Occipital lobe (tissue), 2 donors: ENCODE measurements around the gene NAA38. TPM values are rescaled to one million over a fixed set of nuclear protein-coding genes. Genes with fewer than 3 reads are reported as not detected.

Experiments used
- DNase-seq: peaks from one replicate; lab custom pipeline; 2025; lab: John Stamatoyannopoulos, UW
- total RNA-seq: library from RNA; depleted of rRNA; stranded (reverse); fragments of >200 nt; gene quantifications from one replicate; pipeline ENCODE4 v1.2.3, GENCODE V29; 2014

The NAA38 gene, protein sequence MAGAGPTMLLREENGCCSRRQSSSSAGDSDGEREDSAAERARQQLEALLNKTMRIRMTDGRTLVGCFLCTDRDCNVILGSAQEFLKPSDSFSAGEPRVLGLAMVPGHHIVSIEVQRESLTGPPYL
- total RNA-seq: 20.1 TPM

DNA sequence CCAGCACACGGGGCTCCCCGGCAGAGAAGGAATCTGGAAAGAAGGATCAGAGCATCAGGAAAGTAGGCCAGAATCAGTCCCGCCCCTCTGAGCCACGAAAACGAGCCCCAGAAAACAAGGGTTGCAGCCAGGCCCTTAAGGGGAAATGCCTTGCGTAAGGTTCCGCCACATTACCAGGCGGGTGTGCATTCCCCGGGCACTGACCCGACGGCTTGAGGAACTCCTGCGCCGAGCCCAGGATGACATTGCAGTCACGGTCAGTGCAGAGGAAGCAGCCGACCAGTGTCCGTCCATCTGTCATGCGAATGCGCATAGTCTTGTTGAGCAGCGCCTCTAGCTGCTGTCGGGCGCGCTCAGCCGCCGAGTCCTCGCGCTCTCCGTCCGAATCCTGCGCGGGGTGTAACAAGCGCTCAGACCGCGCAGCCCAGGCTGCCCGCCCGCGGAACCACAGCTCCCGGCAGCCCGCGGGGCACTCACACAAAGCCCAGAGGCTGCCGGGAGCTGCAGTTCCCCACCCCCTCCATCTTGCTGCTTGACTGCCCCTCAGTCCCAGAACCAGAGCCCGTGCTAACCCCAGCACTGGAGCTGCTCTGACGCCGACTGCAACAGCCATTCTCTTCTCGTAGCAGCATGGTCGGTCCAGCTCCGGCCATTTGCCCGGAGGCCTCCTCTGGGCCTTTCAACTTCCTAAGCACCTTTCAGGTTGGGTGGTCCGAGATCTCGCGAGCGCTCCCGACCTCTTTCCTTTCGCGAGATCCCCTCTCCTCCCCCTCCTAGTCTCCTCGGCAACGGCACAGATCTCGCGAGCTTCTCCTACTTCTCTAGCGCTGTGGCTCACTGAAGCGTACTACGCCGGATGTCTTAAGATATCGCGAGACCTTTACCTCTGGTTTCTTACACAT lies at the start of gene NAA38:
TSS of gene NAA38 (minus strand) at position 749 of the 902 bp plus-strand sequence. CDS start at position 653, 96 bp downstream.
- peak; percentile 96 for DNase-seq

DNA sequence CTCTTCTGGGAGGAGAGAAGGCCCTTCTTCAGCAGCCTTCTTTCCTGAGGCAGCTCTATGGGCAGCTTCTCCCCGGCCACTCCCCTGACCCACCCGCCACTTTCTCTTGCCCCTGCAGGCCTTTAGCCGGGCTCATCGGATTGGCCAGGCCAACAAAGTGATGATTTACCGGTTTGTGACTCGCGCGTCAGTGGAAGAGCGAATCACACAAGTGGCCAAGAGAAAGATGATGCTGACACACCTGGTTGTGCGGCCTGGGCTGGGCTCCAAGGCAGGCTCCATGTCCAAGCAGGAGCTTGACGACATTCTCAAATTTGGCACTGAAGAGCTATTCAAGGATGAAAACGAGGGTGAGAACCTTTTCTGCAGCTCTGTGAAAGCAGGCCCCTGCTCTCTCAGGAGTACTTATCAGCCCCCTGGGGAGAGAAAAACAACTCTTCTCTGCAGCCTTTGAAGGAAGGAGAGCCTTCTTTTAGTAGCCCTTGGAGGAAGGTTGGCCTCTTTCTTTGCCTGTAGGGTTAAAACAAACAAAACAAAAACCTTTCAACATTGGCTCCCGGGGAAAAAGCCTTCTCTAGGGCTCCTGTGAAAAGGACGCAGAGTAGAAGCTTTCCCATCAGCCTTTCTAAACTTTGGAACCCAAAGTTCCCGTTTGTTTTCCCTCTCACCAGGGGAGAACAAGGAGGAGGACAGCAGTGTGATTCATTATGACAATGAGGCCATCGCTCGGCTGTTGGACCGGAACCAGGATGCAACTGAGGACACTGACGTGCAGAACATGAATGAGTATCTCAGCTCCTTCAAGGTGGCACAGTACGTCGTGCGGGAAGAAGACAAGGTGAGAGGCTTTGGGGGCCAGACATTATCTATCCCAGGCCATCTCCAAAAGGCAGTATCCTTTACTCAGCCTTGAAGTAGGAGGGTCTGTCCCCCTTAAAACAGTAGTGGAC lies 46.1 kb upstream of the NAA38 start:
- peak; percentile 14 for DNase-seq

DNA sequence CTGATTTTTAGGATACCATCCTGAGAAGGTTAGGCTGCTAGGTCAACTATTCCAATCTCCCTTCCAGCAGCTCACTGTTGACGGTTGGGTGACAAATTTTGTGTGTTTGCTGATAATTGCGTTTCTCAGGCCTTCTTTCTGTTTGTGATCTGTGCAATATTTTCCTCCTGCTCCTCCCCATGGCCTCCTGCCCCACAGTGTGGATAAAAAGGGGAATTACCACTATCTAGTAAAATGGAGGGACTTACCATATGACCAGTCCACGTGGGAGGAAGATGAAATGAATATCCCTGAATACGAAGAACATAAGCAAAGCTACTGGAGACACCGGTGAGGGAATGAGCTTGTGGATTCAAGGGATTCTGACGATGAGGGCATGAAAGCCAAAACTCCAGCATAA lies 40.4 kb upstream of the NAA38 start:
- DNase-seq: no peak

DNA sequence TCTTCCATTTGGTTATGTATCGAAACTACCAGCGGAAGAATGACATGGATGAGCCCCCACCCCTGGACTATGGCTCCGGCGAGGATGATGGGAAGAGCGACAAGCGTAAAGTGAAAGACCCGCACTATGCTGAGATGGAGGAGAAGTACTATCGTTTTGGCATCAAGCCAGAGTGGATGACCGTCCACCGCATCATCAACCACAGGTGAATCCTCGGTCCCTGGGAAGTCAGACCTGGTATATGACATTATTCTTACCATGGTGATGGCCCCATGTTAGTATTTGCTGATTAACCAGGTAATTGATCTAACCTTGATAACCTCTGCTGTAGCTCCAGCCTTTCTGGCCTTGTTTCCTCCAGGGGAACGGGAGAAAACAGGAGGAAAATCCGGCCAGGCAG lies 39.7 kb upstream of the NAA38 start:
- no peak for DNase-seq

DNA sequence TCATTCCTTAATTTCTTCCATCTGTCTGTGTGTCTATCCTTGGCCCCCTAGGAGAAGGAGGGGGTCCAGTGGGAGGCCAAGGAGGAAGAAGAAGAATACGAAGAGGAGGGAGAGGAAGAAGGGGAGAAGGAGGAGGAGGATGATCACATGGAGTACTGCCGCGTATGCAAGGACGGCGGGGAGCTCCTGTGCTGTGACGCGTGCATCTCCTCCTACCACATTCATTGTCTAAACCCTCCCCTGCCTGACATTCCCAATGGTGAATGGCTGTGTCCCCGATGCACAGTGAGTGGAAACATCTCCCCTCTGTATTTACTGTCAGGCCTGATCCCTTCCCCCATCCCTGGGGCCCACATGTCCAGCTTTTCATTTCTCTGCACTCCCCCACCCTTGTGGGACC lies 37.5 kb upstream of the NAA38 start:
- no peak for DNase-seq

DNA sequence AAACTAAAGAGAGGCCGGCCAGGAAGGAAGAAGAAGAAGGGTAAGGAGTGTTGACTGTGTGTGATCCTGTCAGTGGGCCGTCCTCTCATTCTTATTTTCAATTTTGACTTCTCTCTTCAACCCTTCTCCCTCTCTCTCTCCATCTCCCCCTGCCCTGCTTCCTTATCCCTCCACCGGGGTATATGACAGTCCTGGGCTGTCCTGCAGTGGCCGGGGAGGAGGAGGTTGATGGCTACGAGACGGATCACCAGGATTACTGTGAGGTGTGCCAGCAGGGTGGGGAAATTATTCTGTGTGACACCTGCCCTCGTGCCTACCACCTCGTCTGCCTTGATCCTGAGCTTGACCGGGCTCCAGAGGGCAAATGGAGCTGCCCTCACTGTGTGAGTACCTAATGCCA lies 36.9 kb upstream of the NAA38 start:
- no peak for DNase-seq

DNA sequence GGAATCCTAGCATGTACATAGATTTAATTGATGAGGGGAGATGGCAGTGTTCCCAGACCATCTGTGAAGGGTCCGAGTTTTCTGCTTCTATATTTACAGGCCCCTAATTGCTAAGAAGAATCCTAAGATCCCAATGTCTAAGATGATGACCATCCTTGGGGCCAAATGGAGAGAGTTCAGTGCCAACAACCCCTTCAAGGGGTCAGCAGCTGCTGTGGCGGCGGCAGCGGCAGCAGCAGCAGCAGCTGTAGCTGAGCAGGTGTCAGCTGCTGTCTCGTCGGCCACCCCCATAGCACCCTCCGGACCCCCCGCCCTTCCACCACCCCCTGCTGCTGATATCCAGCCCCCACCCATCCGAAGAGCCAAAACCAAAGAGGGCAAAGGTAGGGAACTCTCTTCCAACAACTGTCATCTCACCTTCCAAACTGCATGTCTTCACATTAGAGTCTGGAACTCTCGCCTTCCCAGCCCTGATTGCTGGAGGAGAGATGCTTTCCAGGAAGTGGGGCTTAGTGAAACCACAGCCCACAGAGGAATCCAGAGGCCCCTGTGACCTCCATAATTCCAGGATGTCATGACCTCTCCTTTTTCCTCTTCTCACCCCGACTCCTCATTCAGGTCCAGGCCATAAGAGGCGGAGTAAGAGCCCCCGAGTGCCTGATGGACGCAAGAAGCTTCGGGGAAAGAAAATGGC lies 36.0 kb upstream of the NAA38 start:
- DNase-seq: no peak

DNA sequence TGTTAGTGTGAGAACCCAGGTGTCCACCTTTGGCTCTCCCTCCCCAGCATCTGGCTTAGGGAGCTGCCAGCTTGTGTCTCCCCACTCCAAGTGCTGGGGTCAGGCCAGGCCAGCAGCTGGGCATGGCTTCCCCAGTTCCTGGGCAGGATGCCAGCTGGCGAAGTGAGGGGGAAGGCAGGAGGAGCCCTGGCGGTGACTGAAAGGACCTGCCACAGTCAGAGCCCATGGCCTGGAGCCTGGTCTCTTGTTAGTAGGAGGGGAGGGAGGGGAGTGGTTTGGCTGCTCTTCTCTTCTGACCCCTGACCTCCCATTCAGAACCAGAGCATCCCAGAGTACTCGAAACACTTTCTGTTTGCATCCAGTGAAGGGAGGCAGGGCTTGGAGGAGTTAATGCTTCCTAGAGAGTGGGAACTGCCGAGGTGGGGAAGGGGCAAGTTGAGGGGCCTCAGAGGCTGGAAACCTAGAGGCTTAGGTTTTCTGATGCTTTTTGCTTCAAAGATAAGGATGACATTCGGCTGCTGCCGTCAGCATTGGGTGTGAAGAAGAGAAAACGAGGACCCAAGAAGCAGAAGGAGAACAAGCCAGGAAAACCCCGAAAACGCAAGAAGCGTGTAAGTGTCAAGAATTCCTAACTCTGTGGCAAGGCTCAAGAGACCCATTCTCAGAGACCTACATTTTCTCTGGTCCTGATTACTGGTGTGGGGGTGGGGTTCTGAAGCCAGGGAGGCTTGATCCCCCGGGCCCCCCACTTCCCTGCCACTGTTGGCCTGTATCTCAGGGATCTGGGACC lies 32.0 kb upstream of the NAA38 start:
- peak; percentile 89 for DNase-seq

DNA sequence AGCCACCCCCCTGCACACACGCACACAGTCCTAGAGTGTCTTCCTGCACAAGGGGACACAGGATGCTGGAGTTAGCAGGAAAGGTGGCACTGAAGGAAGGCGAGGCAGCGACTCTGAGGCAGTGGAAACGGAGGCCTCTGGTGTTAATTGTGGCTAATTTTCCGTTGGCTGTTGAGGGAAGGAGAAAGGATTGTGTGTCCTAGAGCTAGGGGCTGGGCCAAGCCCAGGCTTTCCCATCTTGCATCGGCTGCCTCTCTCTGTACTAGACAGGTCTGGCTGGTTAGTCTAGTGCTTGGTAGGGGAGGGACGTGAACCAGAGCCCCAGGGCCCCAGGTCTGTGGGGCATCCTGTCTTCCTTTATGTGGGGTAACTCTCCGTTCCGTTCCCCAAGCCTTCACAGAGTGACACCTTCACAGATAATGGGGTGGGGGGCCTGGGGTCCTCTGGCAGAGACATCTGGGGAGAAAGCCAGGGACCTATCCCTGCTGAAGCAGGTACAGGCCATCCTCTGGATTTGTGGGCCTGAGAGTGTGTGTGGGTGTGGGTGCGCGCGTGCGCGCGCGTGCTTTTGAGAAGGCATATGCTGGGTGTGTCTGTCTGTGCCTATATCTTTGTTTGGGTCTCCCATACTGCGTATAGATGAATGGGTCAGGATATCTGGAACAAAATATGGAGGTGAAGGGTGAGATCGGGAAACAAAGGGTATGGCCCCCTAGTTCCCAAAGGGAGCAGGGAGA lies 31.0 kb upstream of the NAA38 start, which contains the start of gene CHD3:
TSS of gene CHD3 (plus strand) at position 606 of the 737 bp plus-strand sequence. CDS start 212 bp downstream, outside the sequence.
- peak; percentile 11 for DNase-seq

DNA sequence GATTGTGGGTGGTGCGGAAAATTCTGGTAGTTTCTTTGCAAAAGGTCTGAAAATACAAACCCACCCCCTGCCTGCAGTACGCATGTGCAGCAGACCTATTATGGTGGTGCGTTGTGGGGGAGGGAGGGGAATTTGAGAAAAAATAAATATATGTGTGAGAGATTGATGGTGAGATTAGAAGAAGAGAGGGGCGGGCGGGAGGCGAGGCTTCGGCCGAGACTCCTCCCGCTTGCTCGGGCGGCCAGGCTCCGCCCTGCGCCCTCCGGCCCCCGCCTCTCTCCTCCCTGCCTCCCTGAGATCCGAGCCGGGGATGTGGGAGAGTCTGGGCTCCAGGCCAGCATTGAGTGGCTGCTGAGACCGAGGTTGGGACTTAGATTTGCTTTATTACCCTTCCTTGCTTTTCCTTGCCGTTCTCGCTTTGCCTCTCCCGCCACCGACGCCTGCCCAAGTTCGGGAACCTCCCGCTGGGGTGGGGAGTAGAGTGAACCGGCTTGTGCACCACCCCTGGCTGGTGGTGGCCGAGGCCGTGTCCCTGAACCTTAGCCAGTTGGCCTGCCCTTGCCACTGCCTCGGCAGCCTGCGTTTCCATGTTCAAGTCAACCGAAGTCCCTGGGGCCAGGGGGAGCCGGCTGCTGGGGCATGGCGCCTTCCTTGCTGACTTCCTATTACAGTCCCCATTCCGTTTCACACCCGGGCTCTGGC lies 30.3 kb upstream of the NAA38 start:
- peak; percentile 91 for DNase-seq

DNA sequence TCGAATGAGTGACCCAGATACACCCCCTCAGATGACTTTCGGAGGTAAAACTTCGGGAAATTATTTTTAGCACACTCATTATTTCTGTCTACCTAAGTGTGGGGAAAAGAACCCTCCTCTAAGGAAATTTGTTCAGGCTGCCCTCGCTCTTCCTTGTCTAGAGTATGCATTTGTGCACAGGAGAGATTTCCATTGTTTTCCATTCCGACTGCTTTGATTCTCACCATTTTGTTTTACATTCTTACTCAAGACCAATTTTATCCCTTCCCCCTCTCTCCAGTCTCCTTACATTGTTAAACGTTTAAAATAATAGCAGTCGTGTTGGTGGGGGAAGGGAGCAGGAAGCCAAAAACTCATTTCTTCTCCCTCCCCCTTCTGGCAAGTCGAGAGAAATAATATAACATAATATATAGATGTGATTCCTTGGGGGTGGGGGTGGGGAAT lies 29.7 kb upstream of the NAA38 start:
- peak; percentile 9 for DNase-seq

DNA sequence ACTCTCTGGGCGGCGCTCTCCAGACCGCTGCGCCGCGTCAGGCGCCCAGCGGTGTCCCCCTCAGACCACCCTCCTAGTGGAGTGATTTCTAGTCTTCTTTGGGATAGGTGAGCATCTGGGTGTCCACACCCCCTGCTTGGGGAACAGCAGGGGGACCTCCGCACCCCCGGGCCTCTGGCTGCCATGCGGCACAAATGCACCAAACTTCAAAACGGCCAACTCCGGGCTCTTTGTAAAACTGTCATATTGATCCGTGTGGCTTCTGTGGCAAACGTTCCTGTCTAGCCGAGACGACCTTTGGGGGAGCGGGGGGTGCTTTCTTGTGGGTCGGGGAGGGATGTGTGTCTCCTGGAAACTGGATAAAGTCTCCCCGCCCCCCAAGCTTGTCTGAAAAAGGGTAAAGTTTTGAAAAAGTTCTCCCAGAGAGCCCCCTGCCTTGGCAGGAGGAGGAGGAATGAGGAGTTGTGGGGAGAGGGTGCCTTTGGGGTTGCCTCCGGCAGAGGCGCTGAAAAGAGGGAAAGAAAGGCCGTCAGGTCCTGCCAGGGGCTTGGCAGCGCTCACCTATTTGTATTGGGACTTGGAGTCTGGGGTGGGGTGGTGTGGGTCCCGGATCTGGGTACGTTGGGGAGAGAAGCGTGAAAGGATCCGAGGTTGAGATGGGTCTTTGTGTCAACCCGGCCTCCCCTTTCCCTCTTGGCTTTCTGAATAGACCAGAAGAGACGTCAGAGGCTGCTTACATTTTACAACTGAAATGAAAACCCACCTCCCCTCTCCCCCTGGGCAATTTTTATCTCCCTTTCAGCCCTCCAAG lies 29.1 kb upstream of the NAA38 start:
- no peak for DNase-seq

DNA sequence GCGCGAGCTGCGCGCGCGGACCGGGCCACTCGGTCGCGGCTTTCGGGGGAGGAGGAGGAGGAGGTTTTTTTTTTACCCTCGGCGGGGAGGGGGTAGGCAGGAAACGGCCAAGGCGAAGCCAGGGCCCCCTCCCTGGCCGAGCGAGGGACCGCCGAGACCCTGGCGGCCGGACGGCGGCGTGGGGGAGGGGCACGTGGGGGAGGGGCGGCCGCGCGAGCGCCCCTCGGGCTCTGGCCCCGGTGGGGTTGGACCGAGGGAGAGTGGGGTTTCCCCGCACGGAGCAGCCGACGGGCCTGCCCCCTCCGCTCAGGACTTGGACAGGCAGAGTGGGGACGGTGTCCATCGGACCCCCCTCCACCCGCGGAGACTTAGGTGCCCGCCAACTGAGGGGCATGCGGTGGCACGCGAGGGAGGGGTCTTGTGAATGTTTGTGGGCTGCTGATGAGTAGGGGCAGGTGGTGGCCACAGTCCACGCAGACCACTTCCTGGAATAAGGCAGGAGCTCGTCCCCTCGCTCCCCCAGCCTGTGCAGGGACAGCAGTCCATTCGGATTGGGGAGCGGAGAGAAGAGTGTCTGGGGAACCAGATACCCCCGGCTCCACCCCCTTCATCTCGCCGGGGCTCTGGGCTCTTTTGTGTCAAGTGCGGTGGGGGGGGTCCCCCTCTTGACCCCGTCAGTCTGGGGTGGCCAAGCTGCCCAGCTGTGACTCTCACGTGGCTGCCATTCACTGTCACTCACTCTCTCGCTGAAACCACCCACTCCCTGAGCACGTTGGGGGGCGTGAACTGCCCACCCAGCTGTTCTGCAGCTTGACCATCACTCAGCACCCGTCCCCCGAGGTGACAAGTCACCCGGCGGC lies 28.2 kb upstream of the NAA38 start:
- DNase-seq: no peak

DNA sequence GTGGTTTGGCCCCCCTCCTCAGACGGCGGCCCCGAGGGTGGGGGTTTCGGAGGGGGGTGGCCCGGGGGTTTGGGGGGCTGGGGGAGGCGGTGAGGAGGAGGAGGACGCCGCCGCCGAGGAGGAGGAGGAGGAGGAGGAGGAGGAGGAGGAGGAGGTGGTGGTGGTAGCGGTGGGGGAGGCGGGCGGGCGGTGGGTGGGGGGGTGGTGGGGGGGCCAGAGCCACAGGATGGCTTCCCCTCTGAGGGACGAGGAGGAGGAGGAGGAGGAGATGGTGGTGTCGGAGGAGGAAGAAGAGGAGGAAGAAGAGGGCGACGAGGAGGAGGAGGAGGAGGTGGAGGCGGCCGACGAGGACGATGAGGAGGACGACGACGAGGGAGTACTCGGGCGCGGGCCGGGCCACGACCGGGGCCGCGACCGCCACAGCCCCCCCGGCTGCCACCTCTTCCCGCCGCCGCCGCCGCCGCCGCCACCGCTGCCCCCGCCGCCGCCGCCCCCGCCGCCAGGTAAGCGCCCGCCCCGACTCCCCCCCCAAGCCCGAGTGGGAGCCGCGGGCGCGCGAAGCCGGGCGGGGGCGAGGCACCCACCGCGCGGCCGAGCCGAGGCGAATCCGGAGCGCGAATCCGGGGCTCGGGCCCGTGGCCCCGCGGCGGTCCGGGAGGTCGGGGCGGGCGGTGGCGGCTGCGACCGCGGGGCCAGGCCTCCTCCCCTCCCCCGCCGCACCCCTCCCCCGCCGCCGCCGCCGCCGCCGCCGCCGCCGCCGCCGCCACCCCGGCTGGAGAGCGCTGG lies 27.4 kb upstream of the NAA38 start:
- DNase-seq: no peak

DNA sequence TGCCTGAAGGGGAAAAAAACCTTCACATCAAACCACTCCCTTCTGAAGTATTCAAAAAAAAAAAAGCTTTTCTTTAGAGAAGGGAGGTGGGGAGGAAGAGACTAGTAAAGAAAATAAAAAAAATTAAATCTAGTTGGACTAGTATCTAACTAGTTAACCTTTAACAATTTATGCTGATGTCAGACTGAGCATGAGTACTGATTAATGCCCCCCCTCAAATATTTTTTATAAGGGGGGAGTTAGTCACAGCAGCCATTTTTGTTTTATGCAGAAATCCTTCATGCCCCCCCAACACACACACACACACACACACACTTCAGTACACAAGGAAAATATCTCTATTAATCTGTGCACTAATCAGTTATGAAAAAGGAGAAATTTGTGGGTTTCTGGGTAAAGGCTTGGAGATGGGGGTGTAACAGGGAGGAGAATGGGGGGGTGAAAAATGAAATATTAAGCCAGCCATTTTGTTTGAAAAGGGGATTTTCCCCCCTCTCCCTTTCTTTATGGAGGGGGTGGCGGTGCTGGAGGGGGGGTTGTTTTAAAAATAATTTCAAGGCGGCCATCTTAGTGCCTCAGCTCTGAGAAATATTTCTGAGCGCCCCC lies 26.5 kb upstream of the NAA38 start:
- no peak for DNase-seq

DNA sequence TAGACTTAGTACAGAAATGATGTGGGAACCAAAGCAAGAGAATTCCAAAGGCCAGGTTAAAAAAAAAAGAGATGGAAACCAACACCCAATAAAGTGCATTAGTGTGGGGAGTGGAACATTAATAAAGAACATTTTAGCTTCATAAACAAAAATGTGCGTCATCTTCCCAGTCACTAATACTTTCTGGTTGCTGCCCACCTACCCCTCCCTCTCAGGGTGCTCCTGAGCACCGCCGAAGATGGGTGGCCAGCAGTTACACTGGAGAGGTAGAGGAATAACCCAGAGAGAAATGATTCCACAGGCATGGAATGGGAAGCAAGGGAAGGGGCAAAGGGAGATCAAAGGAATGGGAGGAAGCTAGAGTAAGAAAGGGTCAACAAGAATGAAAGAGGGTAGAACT lies 25.3 kb upstream of the NAA38 start:
- DNase-seq: no peak
